Keratinocyte (primary cell): Measurements from ENCODE around the gene HDGFL1.

Source experiments
- CTCF ChIP-seq, 3 experiments: IDR thresholded peaks in 1 of 3; conservative IDR thresholded peaks in 1 of 3; optimal IDR thresholded peaks in 1 of 3; 2 replicates in 2 of 3; 3 replicates in 1 of 3; pipeline versions ENCODE3 to v1.5.1; 2011; ENCODE audit warnings: low read length in 3 of 3, mild to moderate bottlenecking in 3 of 3, moderate library complexity in 2 of 3, control low read depth in 1 of 3, inconsistent platforms in 1 of 3; ENCODE audit not compliant: insufficient read depth in 2 of 3; ENCODE audit errors: extremely low read depth in 1 of 3
- EZH2 ChIP-seq: IDR thresholded peaks from one replicate; pipeline ENCODE4 v1.6.1; 2012; ENCODE audit warnings: inconsistent platforms, mild to moderate bottlenecking, low read length, moderate library complexity

GRCh38 chr6:22579439-22579838, 10.1 kb downstream of the HDGFL1 start:
- TF ChIP-seq CTCF (optimal IDR thresholded peaks at IDR 0.05 in 1 of 3, IDR thresholded peaks at IDR 0.05 in 1 of 3, conservative IDR thresholded peaks at IDR 0.05 in 1 of 3; ENCODE audit: extremely low read depth in 1 of 3, insufficient read depth in 2 of 3, low read length in 3 of 3): no peak
- TF ChIP-seq EZH2: no peak
